ENCODE measurements around the gene FOXO4. TPM values are rescaled to one million over a fixed set of nuclear protein-coding genes. Genes with fewer than 3 reads are reported as not detected.

The FOXO4 gene
- total and polyA plus RNA-seq, 8 donors, result 13.2 to 21.4 (median 19.1) TPM

- peak; percentile 76 to 92 (median 87) for DNase-seq
- no peaks in the 10 kb centered on the region for H3K27me3 ChIP-seq
- peaks cover 0 to 15% of the 10 kb centered on the region in 2 donors for H3K4me1 ChIP-seq
- peak within 1 kb of the TSS; percentile 65 to 80 for H3K27ac ChIP-seq
- no peaks in the 10 kb centered on the region for H3K9me3 ChIP-seq
- intact Hi-C loops (cut with DNase I), result no loop called here
- TF ChIP-seq, protein P1, sequence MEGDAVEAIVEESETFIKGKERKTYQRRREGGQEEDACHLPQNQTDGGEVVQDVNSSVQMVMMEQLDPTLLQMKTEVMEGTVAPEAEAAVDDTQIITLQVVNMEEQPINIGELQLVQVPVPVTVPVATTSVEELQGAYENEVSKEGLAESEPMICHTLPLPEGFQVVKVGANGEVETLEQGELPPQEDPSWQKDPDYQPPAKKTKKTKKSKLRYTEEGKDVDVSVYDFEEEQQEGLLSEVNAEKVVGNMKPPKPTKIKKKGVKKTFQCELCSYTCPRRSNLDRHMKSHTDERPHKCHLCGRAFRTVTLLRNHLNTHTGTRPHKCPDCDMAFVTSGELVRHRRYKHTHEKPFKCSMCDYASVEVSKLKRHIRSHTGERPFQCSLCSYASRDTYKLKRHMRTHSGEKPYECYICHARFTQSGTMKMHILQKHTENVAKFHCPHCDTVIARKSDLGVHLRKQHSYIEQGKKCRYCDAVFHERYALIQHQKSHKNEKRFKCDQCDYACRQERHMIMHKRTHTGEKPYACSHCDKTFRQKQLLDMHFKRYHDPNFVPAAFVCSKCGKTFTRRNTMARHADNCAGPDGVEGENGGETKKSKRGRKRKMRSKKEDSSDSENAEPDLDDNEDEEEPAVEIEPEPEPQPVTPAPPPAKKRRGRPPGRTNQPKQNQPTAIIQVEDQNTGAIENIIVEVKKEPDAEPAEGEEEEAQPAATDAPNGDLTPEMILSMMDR (IDR thresholded peaks at IDR 0.05), result no peak
- peak within 1 kb of the TSS; percentile 41 to 52 for H3K4me3 ChIP-seq
- peak; percentile 99 for ATAC-seq
- peaks cover 0 to 23% of the 10 kb centered on the region in 2 donors for H3K36me3 ChIP-seq
Observed at GRCh38 chrX:71118032-71118984, 22.7 kb downstream of the FOXO4 start, which contains the start of gene MED12. MED12 (plus strand) TSS chrX:71118596; CDS start chrX:71118755, 159 bp downstream.

- ATAC-seq, result peak; percentile 51
- H3K9me3 ChIP-seq, result no peaks in the 10 kb centered on the region
- no peaks in the 10 kb centered on the region for H3K27me3 ChIP-seq
- H3K36me3 ChIP-seq, result peaks cover 0 to 30% of the 10 kb centered on the region in 2 donors
- peaks cover 0 to 15% of the 10 kb centered on the region in 2 donors for H3K4me1 ChIP-seq
- no peak for DNase-seq
- intact Hi-C loops (cut with DNase I), result no loop called here
- TF ChIP-seq, protein P1 (IDR thresholded peaks at IDR 0.05), result no peak
- peak overlapping the region; percentile 41 to 52 for H3K4me3 ChIP-seq
- peak overlapping the region; percentile 65 to 80 for H3K27ac ChIP-seq
Observed at GRCh38 chrX:71118985-71119535, 23.4 kb downstream of the FOXO4 start.

GRCh38 chrX:71128166-71128833 lies 32.6 kb downstream of the FOXO4 start:
- H3K27ac ChIP-seq, result no peak overlapping the region
- no peaks in the 10 kb centered on the region for H3K9me3 ChIP-seq
- H3K27me3 ChIP-seq, result no peaks in the 10 kb centered on the region
- no peak overlapping the region for H3K4me3 ChIP-seq
- peaks cover 0 to 90% of the 10 kb centered on the region in 2 donors for H3K36me3 ChIP-seq
- TF ChIP-seq, protein P1 (IDR thresholded peaks at IDR 0.05), result no peak
- no peaks in the 10 kb centered on the region for H3K4me1 ChIP-seq
- intact Hi-C loops (cut with DNase I), result no loop called here
- no peak for ATAC-seq
- no peak for DNase-seq

DNA sequence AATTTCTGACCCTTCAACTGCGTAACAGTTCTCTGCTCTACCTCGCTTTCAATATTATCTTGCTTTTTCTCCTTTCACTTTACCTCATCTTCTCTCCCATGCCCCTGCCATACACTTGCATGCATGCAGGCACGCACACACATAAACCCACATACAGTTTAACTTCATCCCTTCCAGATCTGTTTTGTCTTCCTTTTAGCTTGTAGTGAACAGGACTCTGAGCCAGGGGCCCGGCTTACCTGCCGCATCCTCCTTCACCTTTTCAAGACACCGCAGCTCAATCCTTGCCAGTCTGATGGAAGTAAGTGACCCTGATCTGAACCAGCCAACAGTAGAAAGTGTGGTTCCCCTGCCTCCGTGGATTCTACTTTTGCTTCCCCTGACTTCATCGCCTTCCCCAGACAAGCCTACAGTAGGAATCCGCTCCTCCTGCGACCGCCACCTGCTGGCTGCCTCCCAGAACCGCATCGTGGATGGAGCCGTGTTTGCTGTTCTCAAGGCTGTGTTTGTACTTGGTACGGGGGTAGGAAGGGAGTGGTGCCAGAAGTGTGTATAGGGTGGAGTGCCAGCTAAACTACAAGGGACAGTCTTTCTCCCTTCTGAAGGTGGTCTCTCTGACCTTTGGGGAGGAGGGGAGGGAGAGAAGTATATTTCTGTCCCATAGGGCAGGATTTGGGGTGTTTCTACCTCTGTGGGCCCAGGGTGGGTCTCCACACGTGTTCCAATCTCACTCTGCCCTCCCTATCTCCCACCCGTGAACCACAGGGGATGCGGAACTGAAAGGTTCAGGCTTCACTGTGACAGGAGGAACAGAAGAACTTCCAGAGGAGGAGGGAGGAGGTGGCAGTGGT lies 33.5 kb downstream of the FOXO4 start:
- TF ChIP-seq, protein P1 (IDR thresholded peaks at IDR 0.05), result peak; percentile 52 to 65
- Histone ChIP-seq H3K36me3 (peaks cover 0 to 90% of the 10 kb centered on the region in 2 donors), H3K27ac (no peak overlapping the region), H3K4me3 (no peak overlapping the region), H3K4me1 (no peaks in the 10 kb centered on the region), H3K27me3 (no peaks in the 10 kb centered on the region), H3K9me3 (no peaks in the 10 kb centered on the region)
- DNase-seq (peak in 3 of 4 donors; percentile 67 to 88 (median 70)), ATAC-seq (peak; percentile 91)
- intact Hi-C loops (cut with DNase I), result no loop called here
